HG03460 (cell line): ENCODE measurements around the gene COL19A1.

Experiments used
- ATAC-seq: cut with Tn5 transposase; IDR thresholded peaks from one replicate; pipeline ENCODE4 v1.9.1; 2021; ENCODE audit not compliant: unreplicated experiment

The COL19A1 gene

DNA sequence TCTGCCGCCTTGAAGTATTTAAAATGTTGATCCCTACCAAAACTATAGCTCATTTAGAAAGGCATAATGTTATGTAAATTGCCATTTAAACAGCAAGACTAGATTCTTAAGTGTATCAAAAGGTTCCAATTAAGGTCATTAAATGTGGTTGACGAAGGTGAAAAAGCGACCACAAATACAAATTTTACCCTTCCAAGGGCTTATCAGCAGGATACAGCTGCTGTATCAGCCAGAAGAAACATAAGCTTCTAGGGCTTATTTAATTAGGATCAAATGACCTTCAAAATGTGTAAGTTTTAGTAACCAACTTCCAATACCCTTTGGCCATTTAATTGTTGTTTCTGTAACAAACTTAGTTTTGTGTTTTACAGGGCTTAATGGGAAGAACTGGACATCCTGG, 296.6 kb downstream of the COL19A1 start:
- no peak for ATAC-seq

- no peak for ATAC-seq
These were observed 297.4 kb downstream of the COL19A1 start for GRCh38 chr6:70163795-70164194.

GRCh38 chr6:70164556-70164955, 298.2 kb downstream of the COL19A1 start:
- no peak for ATAC-seq

DNA sequence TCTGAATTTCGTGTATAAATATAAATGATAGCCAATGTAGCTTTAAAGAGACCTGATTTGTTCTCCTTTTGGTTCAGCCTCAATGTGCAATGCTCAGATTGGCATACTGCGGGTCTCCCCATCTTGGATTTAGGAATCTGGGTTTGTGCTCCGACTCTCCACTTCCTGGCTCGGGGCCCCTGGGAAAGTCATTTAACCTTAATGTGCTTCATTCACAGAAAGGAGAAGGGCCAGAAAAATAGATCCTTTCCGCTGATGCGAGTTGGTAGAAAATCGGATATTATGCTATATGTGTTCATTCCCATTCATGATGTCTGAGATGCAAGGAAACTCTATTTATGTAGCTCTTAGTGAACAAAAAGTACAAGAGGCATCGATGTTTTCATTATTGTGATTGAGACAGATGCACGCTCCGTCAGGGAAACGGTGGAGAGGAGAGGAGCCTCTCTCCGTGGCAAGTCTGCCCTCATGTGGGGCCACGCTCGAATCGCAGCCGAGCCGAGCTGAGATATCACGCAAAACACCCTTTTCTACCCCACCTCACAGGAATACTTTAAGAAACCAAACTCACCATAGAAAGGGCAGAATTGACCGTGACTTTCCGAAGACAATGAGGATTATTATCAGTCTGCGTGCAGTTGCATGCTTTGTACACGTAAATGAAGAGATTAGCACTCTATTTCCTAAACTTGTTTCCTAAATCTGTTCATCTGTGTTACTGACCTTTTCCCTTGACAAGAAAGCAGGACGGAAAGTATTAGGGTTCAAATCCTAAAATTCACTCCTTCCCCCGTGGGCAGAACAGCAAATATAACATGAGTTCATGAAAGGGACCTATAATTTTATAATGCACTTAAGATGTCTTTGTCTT, 300.0 kb downstream of the COL19A1 start:
- ATAC-seq, result peak; percentile 88

- ATAC-seq, result no peak
These were observed 302.5 kb downstream of the COL19A1 start for GRCh38 chr6:70168681-70169377.

DNA sequence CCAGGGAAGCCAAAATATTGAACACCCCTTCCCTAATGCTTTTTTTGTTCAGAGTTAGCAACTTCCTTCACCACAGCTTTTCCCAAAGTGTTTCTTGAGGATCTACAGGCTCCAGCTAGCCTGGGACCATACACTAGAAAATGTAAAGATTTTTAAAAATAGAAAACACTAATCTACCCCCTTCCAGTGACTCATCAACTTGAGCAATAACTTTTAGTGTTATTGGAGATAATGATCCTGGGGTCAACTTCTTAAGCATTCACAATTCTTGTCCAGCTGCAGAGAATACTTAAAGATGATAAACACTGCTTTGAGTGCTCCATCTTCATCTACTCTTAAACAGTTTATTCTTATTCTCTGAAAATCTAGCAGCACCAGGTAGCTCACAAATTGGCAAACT, 304.9 kb downstream of the COL19A1 start:
- ATAC-seq, result no peak

DNA sequence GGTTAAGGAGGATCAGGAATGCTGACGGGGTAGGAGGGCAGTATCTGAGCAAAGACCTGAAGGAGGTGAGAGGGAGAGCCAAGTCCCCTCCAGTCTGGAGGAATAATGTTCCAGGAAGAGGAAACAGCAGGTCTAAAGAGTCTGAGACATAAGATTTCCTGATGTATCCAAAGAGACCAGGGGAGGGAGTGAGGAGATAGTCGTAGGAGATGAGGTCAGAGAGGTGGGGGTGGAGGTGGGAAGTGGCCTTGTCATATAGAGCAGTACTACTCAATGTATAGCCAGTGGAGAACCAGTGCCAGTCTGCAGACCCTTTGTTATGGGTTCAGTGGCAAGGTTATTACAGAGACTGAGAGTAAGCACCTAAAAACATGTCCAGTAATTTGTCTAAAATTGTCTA, 305.9 kb downstream of the COL19A1 start:
- ATAC-seq, result no peak

DNA sequence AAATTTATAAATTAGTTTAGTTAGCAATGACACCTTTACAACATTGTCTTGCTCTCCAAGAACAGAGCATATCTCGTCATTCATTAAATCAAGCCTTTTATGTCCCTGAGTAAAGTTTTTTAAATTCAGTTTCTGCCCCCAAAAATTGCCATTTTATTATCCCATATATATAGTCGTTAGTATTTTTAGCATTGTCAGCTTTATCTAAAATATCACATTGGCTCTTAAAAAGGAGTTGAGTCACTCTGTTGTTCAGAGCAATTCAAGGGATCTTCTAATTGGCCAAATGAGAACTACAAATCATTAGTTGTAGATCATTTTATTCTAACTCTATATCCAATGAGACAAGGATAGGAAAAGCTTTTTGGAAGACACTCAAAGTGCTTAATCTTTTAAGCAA, 309.4 kb downstream of the COL19A1 start:
- no peak for ATAC-seq

DNA sequence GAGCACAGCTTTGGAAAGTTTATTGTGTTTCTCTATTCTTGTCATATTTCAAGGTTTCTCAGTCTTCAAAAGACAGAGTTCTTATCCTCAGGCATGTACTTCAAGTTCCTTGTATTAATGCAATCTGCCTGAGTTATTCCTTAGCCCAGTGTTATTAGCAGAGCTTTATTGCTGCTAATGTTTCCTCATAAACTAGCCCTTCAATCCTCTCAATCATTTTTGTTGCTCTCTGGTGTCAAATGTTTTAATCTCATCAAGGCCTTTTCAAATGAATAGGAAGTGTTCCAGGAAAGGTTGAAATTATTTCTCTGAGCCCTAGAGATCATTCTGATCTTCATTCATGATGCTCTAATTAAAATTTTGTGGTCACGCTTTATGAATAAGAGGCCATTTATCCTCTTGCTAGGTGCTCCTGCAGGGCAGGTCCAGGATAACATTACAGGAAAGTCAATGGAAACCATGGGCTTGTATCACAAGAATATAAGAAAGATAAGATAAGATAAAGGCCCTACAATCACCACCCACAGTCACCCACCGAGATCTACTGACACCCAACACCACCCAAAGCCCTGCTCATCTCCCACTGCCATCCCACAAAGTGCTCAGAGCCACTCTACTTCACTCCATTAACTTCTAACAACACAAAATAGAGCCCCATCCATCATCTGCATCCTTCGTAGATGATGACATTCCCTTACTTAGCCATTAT, 310.6 kb downstream of the COL19A1 start:
- no peak for ATAC-seq

- no peak for ATAC-seq
These were observed 314.0 kb downstream of the COL19A1 start for GRCh38 chr6:70180183-70180900.

DNA sequence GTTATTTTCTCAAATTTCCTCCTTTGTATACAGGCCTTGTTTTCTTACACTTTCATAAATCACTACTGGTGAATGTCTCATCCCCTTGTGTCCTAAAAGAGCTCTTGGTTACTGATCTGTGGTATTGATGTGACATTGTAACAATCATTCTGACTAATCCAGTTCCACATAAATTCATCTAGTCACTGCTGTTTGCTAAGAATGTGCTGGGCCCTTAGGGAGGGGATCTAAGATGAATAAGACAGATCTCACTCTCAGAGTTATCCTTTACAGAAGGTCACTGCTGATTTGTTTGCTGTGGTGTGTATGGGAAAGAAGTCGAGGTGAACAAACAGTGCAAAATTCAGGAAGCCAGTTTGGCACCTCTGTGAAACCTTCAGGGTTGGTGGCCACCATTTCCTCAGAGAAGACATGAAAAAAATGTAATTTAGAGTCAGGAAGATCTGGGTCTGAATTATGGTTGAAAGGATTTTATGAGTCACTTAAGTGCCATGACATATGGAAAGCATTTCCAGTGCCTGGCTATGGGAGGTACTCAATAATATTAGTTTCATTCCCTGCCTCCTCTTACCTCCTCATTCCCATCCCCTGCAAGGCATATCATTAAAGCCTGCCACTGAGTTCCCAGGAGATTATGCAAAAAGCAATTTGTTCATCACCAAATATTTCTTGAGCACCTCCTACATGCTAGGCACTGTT, 314.7 kb downstream of the COL19A1 start:
- peak; percentile 55 for ATAC-seq

GRCh38 chr6:70183538-70183937, 317.2 kb downstream of the COL19A1 start:
- ATAC-seq, result no peak

DNA sequence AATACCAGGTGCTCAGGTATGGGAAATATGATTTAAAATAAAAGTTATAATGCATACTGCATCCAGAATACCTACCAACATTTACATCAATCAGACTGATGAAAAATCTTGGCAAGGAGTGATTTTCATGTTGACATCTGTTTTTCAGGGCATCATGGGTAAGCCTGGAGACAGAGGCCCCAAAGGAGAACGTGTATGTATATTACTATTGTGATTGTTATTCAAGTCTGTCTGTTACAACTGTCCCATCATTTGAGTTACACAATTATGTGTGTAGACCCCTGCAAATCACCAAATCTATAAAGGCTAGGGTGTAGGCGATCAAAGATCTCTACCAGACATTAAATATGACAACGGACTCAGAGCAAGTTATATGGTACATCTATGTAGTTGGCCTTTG, 318.4 kb downstream of the COL19A1 start:
- ATAC-seq, result no peak

DNA sequence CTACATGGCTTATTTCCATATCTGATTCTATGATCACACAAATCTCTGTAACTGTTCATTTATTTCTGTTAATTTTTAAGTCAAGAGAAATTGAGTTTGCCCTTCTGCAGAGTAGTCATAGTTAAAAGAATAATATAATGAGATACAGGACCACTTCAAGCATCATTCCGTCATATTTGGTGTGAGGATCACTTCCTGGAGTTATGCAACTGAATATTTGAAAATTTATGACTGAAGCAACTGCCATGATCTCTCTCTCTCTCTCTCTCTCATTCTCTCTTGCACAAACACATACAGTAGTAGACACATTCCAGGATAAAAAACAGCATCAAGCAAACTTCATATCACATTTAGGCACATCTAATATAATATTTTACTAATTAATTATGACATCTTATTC, 320.1 kb downstream of the COL19A1 start:
- ATAC-seq, result no peak

DNA sequence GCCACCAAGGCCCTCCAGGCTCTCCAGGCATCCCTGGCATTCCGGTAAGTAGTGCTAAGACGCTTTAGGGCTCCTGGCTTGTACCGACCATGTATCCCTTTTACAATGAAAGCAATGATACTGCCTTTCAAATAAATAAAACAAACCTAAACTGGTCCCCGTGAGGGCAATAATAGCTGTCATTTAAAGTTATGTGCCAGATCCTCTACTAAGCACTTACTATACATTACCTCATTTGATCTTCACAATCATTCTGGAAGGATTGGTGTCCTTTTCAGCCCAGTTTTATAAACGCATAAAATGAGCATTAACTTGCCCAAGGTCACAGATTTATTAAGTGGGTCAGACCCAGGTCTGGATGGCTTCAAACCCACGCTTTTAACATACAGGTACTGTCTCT, 321.8 kb downstream of the COL19A1 start:
- no peak for ATAC-seq

GRCh38 chr6:70194421-70194820, 328.1 kb downstream of the COL19A1 start:
- ATAC-seq, result no peak

- no peak for ATAC-seq
These were observed 330.2 kb downstream of the COL19A1 start for GRCh38 chr6:70196531-70196930.

DNA sequence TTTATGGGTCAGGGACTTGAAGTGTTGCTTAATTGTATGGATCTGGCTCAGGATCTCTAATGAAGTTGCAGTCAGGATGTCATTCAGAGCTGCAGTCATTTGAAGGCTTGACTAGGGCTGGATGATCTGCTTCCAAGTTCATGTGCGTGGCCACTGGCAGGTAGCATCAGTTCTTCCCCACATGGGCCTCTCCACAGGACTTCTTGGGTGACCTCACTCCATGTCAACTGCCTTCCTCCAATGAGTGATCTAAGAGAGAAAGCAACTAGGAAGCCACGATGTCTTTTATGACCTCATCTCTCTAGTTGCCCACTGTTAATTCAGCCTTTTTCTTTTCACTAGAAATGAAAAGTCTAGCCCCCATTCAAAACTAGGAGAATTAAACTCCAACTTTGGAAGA, 332.4 kb downstream of the COL19A1 start:
- no peak for ATAC-seq

DNA sequence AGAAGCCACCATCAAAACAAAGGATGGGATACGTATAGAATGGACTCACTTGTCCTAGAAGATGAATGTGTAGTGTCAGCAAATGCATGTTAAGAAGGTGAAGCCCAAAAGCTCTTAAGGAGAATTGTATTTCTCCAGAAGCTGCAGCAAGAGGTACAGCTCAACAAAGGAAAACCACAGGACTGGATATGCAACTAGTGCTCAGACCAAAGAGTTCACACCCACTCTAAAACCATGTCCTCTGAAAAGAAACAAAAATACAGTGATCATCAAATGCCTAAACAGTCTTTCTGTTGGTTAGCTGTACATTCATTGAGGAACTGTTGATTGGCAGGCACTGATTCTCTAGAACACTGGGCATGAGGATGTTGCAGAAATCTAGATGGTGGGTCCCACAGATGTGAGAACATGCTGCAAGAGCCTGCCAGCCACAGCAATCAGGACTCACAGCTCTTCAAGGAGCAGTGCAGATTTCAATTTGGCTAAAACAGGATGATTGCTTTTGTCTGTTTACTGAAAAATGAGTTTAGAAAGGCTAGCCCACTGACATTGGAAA, 342.0 kb downstream of the COL19A1 start:
- ATAC-seq, result no peak

GRCh38 chr6:70210462-70210861, 344.1 kb downstream of the COL19A1 start:
- ATAC-seq, result no peak
